SHP77 treated with DMSO at 0.1 percent for 48 hours (cell line): ENCODE data around the gene GPR180.

ENCODE experiments used
- DNase-seq: peaks from one replicate; lab custom pipeline; 2025; lab: John Stamatoyannopoulos, UW

The GPR180 gene

GRCh38 chr13:94601446-94602431 lies at the start of gene GPR180:
Gene GPR180 (plus strand): TSS chr13:94601857. CDS start chr13:94601928, 71 bp downstream.
- peak; percentile 100 for DNase-seq

- no peak for DNase-seq
These were observed 49.6 kb upstream of the GPR180 start for GRCh38 chr13:94552095-94552494.

DNA sequence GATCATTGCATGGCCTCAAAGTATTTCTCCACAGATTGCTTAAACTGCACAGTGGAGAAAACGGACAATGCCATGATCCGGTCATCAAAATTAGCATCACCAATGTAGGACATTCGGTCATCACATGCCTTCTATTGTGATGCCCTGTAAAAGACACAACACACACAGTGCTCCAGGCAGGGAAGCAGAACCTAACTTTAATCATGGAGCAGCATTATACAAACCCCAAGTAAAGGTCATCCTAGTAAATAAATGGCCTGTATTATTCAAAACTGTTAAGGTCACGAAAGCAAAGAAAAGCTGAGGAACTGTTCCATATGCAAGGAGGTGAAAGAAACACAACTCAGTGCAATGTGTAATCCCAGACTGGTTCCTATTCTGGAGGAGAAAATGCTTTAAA lies 47.9 kb upstream of the GPR180 start:
- DNase-seq = no peak

DNA sequence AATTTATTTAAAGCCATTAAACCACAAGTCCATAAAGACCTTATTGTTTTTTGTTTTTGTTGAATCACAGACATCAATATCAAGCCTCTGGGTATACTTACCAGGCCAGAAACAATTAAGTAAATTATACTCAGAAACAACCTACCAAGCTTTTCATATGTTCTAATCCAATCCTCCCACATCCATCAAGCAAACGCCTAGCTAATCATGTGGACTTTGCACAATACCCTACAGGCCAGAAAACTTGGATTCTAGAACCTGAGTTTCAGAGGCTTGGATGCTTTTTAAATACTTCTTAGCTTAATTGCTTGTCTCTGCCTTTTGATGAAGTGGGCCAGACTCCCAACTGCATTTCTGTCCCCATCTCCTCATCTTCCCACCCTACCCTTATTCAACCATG lies 45.6 kb upstream of the GPR180 start:
- DNase-seq = no peak

DNA sequence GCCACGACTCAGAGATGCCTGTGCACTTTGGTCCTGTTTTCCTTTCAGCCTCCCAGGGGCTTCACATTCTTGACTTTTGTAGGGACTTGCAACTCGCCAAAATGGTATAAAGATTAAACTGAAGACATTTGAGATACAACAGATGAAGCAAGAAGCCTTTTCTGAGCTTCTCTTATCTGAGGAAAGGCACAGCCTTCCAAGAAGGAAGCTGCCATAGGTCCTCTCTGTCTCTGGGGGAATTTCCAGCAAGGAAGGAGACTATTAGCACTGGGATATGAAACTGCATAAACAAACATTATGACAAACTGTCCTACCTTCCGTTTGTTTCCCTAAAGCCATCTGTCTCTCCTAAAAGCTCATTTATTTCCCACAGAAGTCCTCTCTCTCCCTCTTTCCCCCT lies 45.0 kb upstream of the GPR180 start:
- DNase-seq = no peak

GRCh38 chr13:94557684-94558235 lies 43.9 kb upstream of the GPR180 start:
- DNase-seq = no peak

DNA sequence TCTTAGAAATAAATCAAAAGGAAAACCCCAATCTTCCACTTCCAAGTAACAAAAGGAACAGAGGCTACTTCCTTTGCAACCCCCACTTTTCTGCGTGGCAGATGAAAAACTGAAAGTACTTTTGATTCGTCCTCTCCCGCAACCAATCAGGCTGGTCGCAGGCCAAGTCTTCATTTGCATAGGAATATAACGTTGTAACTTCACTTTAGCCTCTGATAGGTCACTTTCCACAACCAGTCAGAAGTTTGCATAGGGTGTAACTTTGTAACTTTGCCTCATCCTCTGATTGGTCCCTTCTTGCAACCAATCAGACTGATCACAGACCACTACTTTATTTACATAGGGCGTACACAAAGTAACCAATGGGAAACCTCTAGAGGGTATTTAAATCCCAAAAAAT lies 42.9 kb upstream of the GPR180 start:
- DNase-seq = no peak

DNA sequence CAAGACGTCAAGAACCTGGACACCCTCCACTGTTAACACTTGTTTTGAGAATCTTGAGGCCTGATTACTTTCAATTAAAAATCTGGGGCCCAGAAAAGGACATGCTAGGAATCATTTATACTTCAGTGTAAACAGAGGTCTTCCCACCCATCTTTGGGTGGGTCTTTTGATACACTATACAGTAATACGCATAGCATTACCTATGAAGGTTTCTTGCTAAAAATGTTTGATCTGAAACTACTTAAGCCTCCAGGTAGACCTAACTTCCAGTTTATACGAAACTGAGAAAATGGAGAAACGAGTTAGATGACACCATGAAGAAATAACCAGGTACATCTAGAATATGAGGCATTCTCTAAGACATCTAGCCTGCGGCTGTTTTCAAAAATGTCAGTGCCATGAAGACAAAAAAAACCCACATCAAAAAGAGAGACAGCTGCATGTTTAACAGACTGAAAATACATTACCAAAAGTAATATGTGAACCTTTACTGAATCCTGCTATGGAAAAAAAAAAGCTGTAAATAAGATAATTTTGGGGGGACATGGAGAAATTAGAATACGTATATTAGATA lies 42.3 kb upstream of the GPR180 start:
- no peak for DNase-seq

DNA sequence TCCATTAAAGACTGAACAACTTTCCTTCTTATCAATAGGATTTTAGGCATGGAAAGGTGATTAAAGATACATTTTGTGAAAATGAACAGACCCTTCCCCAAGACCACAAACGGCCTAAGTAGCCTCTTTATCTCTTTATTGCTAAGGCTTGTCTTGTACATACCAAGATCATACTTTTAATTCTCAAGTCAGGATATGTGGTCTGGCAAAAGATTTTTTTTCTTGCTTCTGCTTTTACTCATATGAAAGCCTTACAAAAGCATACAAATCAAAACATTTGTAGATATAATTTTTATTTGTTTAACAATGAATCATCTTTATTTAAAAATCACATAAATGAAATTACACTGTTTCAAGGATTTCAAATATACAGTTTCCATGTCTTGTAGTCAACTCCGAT lies 41.5 kb upstream of the GPR180 start:
- no peak for DNase-seq

GRCh38 chr13:94561126-94561525 lies 40.5 kb upstream of the GPR180 start:
- no peak for DNase-seq

DNA sequence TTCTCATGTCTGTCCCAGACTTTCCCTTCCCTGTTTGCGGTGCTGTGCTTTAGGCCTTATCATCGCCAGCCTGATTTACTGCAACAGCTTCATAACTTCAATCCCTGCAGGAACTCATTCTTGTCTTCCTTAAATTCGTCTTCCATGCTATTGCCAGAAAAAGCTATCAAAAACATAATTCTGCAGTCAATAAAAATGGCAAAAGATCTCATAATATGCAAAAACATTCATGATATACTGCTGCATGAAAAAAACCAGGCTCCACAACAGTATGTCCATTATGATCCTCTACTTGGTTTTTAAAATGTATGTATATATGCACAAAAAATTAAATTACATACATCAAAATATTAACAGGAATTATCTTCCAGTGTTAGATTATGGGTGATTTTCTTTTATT lies 34.1 kb upstream of the GPR180 start:
- DNase-seq = no peak

DNA sequence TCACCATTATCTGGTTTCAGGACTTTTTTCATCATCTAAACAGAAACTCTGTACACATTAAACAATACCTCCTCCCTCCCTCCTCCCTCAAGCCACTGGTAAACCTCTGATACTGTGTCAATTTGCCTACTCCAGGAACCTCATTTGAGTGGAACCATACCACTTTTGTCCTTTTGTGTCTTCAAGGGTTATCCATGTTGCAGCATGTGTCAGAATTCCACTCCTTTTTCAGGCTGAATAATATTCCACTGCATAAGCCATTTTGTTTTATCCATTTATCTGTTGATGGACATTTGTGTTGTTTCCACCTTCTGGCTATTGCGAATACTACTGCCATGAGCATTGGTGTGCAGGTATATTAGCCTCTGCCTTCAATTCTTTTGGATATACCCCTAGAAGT lies 33.2 kb upstream of the GPR180 start:
- no peak for DNase-seq

GRCh38 chr13:94569615-94570014 lies 32.0 kb upstream of the GPR180 start:
- DNase-seq = no peak

- DNase-seq = no peak
These were observed 22.6 kb upstream of the GPR180 start for GRCh38 chr13:94579063-94579462.

DNA sequence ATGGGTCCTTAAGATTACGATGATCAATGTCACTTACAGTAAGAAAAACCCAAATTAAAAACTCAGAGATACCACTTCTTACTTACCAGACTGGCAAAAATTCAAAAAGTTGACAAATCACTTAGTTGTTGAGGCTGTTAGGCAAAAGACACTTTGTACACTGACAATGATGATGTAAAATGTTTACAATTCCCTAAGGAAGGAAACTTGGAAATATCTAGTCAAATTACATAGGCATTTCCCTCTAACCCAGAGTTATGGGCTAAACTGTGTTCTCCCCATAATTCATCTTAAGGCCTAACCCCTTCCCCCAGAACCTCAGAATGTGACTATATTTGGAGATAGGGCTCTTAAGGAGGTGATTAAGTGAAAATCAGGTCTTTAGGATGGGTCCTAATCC lies 17.7 kb upstream of the GPR180 start:
- no peak for DNase-seq

GRCh38 chr13:94585543-94586101 lies 16.0 kb upstream of the GPR180 start:
- no peak for DNase-seq

DNA sequence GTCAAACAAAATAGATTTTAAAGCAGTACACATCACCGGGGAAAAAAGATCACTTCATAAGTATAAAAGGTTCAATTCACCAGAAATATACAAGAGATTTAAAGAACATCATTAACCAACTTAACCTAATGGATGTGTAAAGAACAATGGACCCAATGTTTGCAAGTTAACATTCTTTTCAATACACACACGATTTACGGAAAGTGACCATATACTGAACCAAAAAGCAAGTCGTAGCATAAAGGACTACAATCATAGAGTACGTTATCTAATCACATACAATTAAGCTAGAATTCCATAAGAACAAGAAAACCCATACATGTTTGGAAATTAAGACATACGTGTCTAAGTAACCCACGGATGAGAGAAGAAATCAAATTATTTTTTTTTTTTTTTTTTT lies 15.3 kb upstream of the GPR180 start:
- no peak for DNase-seq

- DNase-seq = no peak
These were observed 13.1 kb upstream of the GPR180 start for GRCh38 chr13:94588541-94588940.

GRCh38 chr13:94590744-94591143 lies 10.9 kb upstream of the GPR180 start:
- no peak for DNase-seq

GRCh38 chr13:94595001-94595949 lies 6.4 kb upstream of the GPR180 start:
- DNase-seq = no peak

DNA sequence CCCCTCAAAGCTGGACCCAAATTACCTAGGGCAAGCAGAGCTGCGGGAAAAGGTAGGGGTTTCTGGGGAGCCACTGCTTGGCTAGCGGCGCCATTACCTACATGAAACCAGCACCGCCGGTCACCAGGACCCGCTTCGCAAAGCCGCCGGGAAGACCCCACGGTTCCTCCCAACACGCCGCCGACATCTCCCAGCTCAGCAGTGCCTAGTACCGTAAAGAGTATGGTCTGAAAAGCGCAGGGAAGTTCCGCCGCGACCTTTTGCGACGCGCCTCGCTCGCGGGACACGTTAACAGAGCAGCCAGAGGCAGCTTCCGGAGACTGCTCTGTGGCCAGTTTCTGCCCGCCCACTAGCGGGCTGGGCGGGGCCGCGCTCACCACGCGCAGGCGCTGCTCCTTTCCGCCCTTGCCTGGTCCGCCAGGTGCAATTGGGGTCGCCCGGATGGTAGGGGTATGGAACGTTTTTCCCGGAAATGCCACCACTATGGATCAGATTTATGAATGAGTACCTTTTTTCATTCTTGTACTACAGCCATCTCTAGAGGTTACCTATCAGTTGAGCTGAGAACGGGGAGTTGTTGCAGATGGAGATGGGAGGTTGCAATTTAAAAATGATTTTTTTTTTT lies 5.6 kb upstream of the GPR180 start, which contains the start of gene TGDS:
Gene TGDS (minus strand): TSS at position 203 of the 625 bp plus-strand sequence. CDS start 16 bp downstream, at position 187.
- DNase-seq = peak; percentile 98
